Coronary artery (tissue), 2 donors: ENCODE data around the gene ZNF148.

ENCODE experiments used
- DNase-seq: peaks from one replicate; pipeline ENCODE4 v3.0.0-alpha.2; 2017; ENCODE audit warnings: low spot score
- H3K27ac ChIP-seq, 2 donors: fragments of 200-600 bp; sonication (generic); one replicate each; pipeline ENCODE4 v1.5.1; 2016 to 2019
- H3K4me3 ChIP-seq: fragments of 200-600 bp; sonication (generic); 2 replicates; pipeline ENCODE4 v1.5.1; 2016; ENCODE audit warnings: mild to moderate bottlenecking, moderate library complexity
- TF ChIP-seq, protein P1 (sequence below): fragments of 200-600 bp; sonication (generic); IDR thresholded peaks from one replicate; pipeline ENCODE4 v1.5.1; 2019; ENCODE audit warnings: antibody characterized with exemption

Gene ZNF148

DNA sequence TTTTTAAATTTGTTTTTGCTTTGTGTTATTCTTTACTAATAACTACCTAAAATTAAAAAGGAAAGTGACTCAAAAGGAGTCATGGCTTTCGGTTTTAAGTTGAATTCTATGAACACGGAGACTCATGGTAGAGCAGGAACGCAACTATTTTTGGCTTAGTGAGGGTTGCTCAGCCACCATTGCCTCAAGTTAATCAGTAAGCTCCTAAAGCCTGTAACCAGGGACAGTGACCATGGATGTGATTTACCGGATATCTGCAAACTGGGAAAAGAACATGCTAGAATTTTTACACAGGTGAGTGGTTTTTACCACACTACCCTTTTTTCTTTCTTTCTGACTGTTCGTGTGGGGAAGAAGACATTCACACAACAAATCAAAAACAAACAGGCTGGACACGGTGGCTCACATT is 174.4 kb downstream of the ZNF148 start:
- Histone ChIP-seq H3K4me3 (no peak overlapping the region), H3K27ac (no peak overlapping the region)
- TF ChIP-seq, protein P1, sequence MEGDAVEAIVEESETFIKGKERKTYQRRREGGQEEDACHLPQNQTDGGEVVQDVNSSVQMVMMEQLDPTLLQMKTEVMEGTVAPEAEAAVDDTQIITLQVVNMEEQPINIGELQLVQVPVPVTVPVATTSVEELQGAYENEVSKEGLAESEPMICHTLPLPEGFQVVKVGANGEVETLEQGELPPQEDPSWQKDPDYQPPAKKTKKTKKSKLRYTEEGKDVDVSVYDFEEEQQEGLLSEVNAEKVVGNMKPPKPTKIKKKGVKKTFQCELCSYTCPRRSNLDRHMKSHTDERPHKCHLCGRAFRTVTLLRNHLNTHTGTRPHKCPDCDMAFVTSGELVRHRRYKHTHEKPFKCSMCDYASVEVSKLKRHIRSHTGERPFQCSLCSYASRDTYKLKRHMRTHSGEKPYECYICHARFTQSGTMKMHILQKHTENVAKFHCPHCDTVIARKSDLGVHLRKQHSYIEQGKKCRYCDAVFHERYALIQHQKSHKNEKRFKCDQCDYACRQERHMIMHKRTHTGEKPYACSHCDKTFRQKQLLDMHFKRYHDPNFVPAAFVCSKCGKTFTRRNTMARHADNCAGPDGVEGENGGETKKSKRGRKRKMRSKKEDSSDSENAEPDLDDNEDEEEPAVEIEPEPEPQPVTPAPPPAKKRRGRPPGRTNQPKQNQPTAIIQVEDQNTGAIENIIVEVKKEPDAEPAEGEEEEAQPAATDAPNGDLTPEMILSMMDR: no peak
- no peak for DNase-seq

DNA sequence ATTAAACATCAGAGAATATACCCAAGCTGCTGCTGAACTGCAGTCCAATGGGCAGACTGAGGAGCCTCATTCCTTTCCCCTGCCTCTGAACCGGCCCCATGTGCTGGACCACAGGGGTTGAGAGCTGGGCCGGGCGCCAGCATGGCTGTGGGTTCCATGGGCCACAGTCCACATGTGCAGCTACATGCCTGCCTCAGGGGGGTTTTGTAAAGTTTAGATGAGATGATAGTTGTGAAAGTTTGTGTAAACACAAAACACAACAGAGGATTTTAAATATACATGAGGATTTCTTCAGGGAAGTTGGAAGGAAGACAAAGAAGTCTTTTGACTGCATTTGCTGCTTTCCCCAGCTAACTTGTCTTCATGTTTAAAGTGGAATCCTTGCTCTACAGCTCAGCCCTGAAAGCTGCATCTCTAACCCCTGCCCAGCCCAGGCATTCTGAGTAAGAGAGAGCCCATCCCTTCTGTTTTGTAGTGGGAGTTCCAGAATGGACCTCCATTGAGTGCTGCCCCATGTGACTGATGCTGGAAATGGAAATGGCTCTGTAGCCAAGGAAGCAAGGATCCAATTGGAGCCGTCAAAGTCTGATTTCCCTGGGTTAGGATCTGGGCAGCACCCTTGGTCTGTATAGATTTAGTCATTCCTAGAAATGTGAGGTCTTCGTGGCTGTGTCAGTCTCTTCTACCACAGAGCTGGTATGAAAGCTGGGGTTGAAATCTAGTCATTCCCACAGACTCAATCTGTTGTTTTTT is 180.1 kb downstream of the ZNF148 start:
- no peak for DNase-seq
- TF ChIP-seq, protein P1: no peak
- Histone ChIP-seq H3K4me3 (no peak overlapping the region), H3K27ac (no peak overlapping the region)

DNA sequence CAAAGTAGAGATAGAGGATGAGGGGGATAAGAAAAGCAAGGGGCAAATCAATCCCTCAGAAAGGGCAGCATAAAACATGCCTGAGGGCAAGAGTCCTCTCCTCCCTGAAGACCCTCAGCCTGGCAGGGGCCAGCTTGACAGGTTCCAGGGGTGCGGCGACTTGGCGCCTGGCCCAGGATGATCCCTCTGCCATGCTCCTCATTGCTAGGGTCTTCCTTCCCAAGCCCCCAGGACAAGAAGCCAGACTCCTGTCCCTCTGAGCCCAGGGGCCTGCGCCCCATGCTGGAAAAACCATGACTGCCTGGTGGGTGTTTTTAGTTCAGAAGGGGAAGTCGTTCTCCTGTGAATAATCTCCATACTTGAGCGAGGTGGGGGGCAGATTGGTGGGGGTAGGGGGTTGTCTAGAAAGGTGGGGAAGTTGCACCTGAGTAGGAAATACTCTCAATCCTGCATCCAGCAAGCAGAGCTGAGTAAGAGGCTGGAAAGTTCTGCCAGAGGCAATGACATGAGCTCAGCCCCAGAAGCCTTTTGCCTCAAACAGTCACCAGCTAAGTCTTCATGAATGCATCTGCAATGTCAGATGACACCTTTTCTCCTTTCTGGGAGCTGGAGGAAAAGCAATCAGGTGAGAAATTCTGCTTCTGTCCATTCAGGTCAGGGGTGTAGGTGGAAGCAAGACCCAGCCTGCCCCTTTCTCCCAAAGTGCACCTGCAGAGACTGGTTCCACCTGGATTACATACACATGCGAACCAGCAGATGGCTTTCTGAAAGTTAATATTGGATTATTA is 180.9 kb downstream of the ZNF148 start:
- no peak overlapping the region for H3K4me3 ChIP-seq
- TF ChIP-seq, protein P1: no peak
- no peak for DNase-seq
- no peak overlapping the region for H3K27ac ChIP-seq

DNA sequence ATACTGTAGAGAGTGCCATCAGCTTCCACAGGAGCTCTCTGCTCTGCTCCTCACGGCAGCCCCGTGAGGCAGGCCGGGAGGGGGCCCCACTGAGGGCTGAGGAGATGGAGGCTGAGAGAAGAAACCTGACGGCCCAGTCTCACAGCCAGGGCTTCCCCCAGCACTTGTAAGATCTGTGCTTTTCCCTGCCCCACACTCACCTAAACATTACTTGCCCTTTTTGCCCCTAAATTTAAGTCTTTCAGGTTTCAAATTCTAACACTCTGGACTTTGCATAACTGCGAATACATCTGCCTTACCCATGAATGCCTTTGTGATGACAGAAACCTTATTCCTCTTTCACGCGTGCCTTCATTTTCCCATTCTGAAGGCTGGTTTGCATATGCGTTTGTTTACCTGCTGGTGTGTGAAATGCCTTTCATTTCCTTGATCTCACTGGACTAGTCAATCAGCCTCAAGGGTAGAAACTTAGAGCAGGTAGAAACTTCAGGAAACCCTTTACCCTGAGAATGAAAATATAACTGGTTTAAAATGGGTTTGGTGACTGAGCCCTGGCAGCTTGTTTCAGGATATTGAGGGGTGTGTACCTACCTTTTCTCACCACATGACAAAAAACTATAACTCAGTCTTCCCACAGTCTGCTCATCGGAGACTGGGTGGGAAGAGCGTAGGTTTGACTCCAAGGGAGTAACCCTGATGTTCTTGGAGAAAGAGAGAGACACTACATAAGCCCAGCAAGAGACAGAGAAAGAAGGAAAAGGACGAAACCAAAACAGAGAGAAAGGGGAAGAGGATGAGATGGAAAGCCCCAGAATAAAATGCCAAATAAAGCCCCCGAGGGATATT is 182.7 kb downstream of the ZNF148 start:
- DNase-seq: no peak
- H3K27ac ChIP-seq: no peak overlapping the region
- TF ChIP-seq, protein P1: no peak
- H3K4me3 ChIP-seq: no peak overlapping the region

DNA sequence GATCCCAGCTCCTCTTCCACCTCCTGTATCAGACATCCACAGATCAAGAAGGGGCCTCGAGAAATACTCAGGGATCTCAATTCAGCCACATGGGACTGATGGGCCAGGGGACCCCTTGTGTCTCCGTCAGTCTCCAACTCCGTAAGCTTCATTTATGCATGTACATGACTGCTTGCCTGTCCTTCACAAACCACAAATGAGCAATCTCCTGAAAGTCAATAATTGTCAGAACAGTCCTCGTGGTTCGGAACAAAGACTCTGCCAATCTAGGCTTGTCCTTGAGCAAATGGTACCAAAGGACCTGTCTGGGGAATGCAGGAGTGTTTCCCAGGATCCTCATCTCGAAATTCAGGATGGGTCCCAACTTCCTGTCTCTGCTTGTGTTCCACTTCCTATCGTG is 183.4 kb downstream of the ZNF148 start:
- no peak for DNase-seq
- Histone ChIP-seq H3K27ac (no peak overlapping the region), H3K4me3 (no peak overlapping the region)
- TF ChIP-seq, protein P1: no peak

DNA sequence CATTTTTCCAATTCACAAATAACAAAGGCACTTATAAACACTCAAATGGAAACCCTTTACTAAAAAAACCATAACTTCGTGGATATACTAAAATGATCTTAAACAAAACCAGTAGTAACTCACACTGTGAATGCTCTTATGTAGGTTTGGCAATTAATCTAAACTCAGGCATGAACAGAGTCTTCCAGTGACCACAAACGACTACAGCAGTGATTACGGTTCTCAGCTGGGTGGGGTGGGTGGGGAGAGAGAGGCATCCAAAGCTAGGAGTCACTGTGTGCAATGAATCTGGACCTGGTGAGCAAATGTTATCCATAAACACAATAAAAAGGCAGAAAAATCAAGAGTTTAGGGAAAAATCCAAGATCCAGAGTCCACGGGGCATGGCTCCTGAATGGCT is 183.9 kb downstream of the ZNF148 start:
- TF ChIP-seq, protein P1: no peak
- H3K27ac ChIP-seq: no peak overlapping the region
- no peak overlapping the region for H3K4me3 ChIP-seq
- no peak for DNase-seq
